Ureter (tissue), 1 donor: ENCODE measurements around the gene KSR2. TPM values are rescaled to one million over a fixed set of nuclear protein-coding genes. Genes with fewer than 3 reads are reported as not detected.
"Not testable (repeated sequence)": the region's sequence is repeated elsewhere in the genome, so short reads cannot be mapped to it uniquely, and the experiment has no call there.

Source experiments
- DNase-seq: peaks from one replicate; pipeline ENCODE4 v3.0.0-alpha.2; 2020; ENCODE audit warnings: low spot score
- total RNA-seq: library from RNA; stranded (reverse); gene quantifications from one replicate; pipeline ENCODE4 v1.2.4, GENCODE V29; 2023
- donor health status: DM: yes; HTN: yes; CAD: no.

The KSR2 gene
- total RNA-seq, 1 donor from 2014 or later: 8.6 TPM

GRCh38 chr12:117640511-117640910 lies 328.3 kb downstream of the KSR2 start:
- no peak for DNase-seq

DNA sequence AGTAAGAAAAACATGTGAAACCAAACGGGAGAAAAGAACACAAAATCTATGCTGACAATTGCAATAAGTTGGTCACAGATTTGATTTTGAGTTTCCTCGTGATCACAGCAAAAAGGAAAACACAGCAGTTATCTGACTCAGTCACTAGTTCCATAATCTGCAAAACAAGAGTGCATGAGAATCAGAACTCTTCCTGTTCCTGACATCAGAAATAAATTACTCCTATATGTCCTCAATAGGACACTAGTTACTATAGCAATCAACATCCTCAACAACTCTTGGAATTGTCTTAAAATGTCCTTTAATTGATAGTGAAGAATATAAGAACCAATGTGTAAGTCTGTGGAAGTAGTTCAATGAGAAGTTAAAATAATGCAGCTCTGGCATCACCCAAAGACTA lies 339.3 kb downstream of the KSR2 start:
- DNase-seq: no peak

DNA sequence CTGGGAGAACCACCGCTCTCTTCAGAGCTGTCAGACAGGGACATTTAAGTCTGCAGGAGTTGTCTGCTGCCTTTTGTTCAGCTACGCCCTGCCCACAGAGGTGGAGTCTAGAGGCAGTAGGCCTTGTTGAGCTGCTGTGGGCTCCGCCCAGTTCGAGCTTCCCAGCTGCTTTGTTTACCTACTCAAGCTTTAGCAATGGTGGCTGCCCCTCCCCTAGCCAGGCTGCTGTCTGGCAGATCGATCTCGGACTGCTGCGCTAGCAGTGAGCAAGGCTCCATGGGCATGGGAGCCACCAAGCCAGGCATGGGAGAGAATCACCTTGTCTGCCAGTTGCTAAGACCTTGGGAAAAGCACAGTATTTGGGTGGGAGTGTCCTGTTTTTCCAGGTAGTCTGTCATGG lies 340.1 kb downstream of the KSR2 start:
- DNase-seq: not testable (repeated sequence)

- DNase-seq: no peak
Observed at GRCh38 chr12:117622741-117623140, 346.0 kb downstream of the KSR2 start.

- no peak for DNase-seq
Observed at GRCh38 chr12:117622087-117622486, 346.7 kb downstream of the KSR2 start.

DNA sequence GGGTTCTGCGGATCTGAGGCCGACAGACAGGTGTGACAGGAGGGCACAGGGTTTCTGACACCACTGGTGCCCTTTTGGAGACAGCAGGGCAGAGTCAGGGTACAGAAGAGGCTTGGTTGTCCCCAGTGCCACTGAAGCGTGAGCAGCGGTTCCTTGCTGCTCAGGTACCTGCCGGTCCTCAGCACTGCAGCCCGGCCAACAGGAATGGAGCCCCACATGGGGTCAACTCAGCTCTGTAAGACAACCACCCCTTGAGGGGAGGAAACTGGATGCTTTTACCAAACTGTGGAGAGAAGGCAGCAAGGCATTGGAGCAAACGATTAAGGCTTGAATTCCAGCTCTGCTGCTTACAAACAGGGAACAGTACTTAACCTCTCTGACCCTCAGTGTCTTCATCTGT lies 361.0 kb downstream of the KSR2 start:
- no peak for DNase-seq

GRCh38 chr12:117606945-117607344 lies 361.8 kb downstream of the KSR2 start:
- no peak for DNase-seq

GRCh38 chr12:117606024-117606423 lies 362.8 kb downstream of the KSR2 start:
- DNase-seq: no peak

- DNase-seq: no peak
Observed at GRCh38 chr12:117603316-117604113, 365.3 kb downstream of the KSR2 start.

DNA sequence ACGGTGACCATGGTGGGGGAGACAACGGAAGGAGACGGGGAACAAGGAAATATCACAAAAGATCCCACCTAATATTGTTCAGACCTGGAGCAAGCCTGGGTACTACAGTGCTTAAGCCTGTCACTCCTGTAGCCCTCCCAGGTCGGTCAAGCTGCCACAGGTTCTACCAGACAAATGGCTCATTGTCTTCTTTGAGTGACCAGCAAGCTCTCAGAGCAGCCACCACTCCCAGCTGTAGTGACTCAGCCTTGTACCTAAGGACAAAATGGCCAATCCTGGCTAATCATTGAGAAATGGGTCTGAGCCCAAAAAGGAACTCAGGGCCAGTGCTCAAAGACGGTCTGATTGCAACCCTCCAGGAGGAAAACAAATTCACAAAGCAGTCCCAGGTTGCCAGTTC lies 368.9 kb downstream of the KSR2 start:
- no peak for DNase-seq

DNA sequence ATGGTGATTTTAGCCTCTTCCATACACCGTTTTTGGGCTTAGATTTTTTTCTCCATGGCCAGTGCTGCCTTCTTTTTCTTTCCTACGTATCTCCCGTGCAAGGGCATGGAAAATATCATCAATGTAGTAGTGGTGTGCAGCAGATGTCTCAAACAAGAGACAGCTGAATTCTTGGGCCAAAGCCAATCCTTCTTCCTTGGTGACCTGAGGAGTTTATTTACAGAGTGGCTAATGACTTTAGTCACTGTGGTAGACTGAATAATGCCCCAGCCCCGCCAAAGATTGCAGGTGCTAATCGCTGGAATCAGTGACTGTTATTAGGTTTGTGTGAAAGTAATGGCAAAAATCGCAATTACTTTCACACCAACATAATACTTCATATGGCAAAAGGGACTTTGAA lies 371.8 kb downstream of the KSR2 start:
- no peak for DNase-seq

DNA sequence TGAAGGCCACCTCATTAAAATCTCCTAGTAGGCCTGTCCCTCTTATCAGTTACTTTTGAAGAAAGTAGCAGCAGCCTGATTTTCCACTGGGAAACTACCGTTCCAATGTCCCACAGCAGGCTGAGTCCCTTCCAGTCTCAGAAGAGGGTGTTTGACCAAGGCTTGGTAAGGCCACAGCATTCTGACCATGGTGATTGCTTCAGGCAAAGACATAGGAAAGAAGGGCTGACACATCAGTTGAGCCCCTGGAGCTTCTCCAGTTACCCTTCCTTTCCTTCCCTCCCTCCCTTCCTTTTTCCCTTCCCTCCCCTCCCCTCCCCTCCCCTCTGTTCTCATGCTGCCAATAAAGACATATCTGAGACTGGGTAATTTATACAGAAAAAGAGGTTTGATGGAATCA lies 373.0 kb downstream of the KSR2 start:
- DNase-seq: no peak

- DNase-seq: no peak
Observed at GRCh38 chr12:117594481-117594880, 374.3 kb downstream of the KSR2 start.

- DNase-seq: no peak
Observed at GRCh38 chr12:117593815-117594400, 374.9 kb downstream of the KSR2 start.

- no peak for DNase-seq
Observed at GRCh38 chr12:117592588-117593305, 376.0 kb downstream of the KSR2 start.

GRCh38 chr12:117590999-117591398 lies 377.8 kb downstream of the KSR2 start:
- DNase-seq: no peak

DNA sequence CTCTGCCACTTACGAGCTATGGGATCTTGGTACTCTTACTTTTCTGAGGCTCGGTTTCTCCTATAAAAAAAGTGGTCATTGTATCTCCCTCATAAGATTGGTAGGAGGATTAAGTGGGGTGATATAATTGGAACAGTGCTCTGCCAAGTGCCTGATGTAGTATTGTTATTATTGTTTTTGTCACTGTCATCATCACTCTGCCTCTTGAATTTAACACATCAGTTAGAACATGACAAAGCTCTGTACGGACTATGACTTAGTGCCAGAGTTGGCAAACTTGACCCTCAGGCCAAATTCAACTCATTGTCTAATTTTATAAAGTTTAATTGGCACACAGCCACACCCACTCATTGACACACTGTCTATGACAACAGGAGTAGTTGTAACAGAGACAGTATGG lies 378.4 kb downstream of the KSR2 start:
- no peak for DNase-seq

DNA sequence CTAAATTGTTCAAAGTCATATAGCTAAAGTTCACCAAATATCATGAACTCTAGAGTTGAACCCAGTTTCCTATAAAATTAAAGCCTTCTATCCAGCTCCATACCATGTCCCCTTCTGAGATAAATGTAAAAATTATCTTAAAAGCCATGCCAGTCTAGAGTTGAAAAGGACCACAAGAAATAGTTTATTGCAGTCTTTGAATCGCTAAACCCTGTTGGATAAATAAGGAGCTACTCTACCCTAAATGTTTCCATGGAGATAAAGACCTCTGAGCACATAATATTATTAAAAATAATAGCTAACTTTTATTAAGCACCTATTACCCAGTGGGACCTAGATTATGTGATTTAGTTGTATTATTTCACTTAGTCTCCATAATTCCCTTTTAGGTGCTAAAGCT lies 379.8 kb downstream of the KSR2 start:
- DNase-seq: no peak

GRCh38 chr12:117587631-117588287 lies 381.0 kb downstream of the KSR2 start:
- peak; percentile 52 for DNase-seq

- no peak for DNase-seq
Observed at GRCh38 chr12:117583677-117584225, 385.0 kb downstream of the KSR2 start.

DNA sequence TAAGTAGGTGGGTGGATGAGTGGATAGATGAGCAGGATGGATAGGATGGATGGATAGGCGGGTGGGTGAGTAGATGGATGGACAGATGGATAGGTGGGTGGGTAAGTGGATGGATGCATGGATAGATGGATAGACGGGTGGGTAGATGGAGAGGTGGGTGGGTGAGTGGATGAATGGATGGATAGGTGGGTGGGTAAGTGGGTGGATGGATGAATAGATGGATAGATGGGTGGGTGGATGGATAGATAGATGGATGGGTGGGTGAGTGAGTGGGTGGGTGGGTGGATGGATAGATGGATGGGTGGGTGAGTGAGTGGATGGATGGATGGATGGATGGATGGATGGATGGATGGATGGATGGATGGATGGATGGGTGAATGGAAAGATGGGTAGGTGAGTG lies 385.7 kb downstream of the KSR2 start:
- no peak for DNase-seq

- DNase-seq: no peak
Observed at GRCh38 chr12:117582135-117582784, 386.5 kb downstream of the KSR2 start.
